NCI-H146 (cell line): ENCODE measurements around the gene PLSCR2.
"Not testable (repeated sequence)": the region's sequence is repeated elsewhere in the genome, so short reads cannot be mapped to it uniquely, and the experiment has no call there.

ENCODE experiments used
- DNase-seq: peaks from one replicate; lab custom pipeline; 2025; lab: John Stamatoyannopoulos, UW

Gene PLSCR2

GRCh38 chr3:146485297-146485696, 15.9 kb upstream of the PLSCR2 start:
- no peak for DNase-seq

DNA sequence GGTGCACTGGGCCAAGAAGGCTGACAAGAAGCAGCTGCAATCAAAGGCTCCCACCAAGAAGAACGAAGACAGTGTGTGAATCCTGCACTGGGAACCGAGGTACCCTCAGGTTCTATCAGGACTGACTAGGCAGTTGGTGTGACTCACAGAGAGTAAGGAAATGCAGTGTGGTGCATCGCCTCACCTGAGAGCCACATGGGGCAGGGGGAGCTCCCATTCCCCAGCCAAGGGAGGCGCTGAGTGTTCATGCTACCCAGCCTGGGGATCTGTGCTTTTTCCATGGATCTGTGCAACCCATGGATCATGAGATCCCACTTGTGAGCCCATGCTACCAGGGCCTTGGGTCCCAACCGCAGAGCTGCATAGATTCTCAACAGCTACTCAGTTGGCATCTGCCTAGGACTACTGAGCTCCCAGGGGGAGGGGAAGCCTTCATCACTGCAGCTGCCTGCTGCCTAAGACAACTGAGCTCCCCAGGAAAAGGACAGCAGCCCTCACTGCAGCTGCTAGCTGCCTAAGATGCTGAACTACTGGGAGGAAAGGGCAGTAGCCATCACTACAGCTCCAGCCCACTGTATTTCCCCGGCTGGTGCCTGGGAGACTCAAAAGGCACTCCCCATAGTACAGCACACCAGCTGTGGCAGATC, 6.9 kb upstream of the PLSCR2 start:
- no peak for DNase-seq

DNA sequence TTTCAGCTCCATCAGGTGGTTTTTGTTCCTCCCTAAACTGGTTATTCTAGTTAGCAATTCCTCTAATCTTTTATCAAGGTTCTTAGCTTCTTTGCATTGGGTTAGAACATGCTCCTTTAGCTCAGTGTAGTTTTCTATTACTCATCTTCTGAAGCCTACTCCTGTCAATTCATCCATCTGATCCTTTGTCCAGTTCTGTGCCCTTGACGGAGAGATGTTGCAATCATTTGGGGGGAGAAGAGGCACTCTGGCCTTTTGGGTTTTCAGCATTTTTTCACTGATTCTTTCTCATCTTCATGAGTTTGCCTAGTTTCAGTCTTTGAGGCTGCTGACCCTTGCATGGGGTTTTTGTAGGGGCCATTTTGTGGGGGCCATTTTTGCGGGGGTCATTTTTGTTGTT, 5.6 kb upstream of the PLSCR2 start:
- not testable (repeated sequence) for DNase-seq

- no peak for DNase-seq
These were observed 4.4 kb upstream of the PLSCR2 start for GRCh38 chr3:146473726-146474125.

GRCh38 chr3:146472611-146473010, 3.2 kb upstream of the PLSCR2 start:
- no peak for DNase-seq

- DNase-seq = no peak
These were observed 1.7 kb upstream of the PLSCR2 start for GRCh38 chr3:146471012-146471411.

DNA sequence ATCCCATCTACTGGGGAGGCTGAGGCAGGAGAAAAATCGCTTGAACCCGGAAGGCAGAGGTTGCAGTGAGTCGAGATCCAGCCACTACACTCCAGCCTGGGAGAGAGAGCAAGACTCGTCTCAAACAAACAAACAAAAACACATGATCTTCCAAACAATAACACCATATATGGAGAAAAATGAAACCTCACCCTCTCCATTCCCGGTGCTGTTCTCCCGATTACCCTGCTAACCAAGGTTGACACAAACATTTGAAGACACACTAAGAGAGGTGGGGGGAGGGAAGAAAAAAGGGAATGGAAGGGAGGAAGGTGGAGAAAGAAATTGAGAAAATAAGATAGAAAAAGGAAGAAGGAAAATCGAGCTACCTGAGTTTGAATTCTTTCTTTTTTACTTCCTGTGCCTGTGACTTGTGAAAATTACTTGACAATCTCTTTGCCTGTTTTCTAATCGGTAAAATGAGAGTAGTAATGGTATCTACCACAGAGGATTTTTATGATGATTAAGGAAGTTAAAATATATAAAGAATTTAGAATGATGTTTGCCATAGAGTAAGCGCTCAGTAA, 1.1 kb upstream of the PLSCR2 start:
- DNase-seq = peak; percentile 21

GRCh38 chr3:146468671-146469149, 651 bp downstream of the PLSCR2 start:
- DNase-seq = peak; percentile 58

GRCh38 chr3:146468234-146468633, 1.1 kb downstream of the PLSCR2 start:
- DNase-seq = no peak

DNA sequence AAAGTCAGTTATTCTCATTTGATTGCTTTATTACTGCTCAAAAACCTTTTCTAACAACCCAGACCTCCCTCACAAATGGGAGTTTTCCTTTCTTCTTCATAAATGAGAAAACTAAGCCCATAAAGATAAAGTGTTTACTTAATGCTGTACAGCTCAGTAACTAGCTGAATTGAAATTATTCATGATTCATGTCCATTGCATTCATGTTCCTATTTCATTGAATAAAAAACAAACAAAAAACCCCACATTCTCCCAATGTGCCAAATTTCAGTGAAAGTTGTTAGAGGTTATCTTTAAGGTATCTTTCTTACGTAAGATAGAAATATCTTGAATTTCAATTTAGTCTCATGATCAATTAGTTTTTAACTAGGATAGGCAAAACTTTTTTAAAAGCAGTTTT, 2.8 kb downstream of the PLSCR2 start:
- no peak for DNase-seq

- DNase-seq = no peak
These were observed 3.5 kb downstream of the PLSCR2 start for GRCh38 chr3:146465693-146466465.

GRCh38 chr3:146464783-146465182, 4.6 kb downstream of the PLSCR2 start:
- no peak for DNase-seq

DNA sequence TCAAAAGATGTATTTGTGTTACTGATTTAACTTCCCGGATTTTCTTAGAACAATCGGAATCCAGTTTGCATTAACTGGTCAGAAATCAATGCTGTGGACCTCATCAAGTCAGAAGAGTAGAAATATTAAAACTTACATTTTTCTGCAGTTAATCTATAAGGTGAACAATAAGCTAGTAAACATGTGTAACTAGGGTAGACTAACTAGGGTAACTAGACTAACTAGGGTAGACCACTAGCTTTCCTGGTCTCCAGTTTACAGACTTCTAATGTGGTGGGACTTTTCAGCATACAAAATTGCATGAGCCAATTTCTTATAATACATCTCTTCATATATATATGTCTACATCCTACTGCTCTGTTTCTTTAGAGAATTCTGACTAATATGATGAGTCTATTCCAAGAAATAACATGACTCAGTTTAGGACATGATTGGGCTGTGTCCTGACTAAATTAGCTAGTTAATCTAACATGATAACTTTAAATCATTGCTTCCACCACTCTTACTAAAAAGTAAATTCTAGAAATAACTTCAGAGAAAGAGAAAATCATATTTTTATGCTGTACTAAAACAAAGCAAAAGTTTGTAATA, 5.3 kb downstream of the PLSCR2 start:
- DNase-seq = no peak

DNA sequence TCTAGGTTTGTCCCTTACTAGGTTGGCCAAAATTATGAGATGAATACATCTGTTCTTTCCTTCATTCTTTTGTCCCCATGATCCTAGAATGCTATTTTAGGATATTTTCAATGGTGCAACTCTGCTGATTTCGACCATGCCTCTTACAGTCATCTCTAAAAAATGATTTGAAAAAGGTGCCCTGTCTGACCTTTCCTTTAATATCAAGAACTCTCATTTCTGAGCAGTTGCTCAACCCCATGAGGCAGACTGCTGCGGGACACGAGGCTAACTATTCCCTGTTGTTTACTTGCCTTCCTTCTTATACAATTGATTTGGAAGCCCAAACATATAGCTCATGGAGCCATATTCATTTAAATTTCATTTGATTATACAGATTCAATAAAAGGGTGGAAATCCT, 14.6 kb downstream of the PLSCR2 start:
- no peak for DNase-seq

GRCh38 chr3:146449613-146450012, 19.7 kb downstream of the PLSCR2 start:
- no peak for DNase-seq

GRCh38 chr3:146449076-146449475, 20.3 kb downstream of the PLSCR2 start:
- no peak for DNase-seq

DNA sequence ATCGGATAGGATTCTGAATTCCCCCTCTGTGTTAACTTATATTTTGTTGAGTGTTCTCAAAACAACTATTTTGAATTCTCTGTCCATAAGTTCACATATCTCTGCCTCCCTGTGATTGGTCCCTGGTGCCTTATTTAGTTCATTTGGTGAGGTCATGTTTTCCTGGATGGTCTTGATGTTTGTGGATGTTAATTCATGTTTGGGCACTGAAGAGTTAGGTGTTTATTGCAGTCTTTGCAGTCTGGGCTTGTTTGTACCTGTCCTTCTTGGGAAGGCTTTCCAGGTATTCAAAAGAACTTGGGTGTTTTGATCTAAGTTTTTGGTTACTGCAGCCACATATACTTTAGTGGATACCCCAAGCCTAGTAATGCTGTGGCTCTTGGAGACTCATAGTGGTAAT, 23.3 kb downstream of the PLSCR2 start:
- no peak for DNase-seq

DNA sequence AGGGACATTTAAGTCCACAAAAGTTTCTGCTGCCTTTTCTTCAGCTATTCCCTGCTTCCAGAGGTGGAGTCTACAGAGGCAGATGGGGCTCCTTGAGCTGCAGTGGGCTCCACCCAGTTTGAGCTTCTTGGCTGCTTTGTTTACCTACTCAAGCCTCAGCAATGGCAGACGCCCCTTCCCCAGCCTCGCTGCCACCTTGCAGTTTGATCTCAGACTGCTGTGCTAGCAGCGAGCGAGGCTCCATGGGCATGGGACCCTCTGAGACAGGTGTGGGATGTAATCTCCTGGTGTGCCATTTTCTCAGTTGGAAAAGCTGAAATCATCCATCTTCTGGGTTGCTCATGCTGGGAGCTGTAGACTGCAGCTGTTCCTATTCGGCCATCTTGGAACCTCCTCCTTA, 29.1 kb downstream of the PLSCR2 start:
- not testable (repeated sequence) for DNase-seq

DNA sequence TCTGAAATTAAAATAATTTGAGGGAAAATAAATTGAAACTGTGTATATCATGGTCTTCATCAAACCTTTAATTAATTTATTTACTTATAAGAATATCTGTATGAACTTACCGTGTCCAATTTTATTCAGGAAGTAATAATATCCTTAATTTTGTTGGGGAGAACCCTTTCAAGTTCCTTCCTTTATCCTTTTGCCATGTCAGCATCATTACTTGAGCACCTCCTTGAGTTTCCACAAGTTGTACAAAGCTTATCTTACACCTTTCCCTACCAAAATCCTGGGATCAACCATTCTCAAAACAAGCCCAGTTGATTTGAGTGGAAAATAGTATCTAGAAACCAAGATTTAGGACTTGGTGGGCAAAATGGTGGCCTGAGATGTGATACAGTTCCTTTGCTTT, 37.3 kb downstream of the PLSCR2 start:
- DNase-seq = no peak

DNA sequence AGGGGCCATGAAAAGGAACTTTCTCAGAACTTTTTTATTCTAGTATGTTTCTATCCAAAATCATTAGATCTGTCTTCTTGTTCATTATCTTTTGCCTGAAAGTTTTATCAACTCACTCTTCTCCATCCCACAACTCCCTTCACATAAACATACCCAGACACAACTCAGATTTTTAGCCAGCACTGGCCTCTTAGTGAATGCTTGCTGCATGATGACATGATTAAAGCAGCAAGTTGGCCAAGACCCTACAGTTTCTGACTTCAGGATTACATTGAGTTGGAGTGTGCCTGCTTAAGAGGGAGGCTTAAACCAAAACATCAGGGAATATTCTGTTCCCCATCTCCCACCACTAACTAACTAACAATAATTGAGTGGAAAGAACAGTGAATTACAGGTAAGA, 38.1 kb downstream of the PLSCR2 start:
- no peak for DNase-seq

GRCh38 chr3:146425341-146425740, 44.0 kb downstream of the PLSCR2 start:
- no peak for DNase-seq

DNA sequence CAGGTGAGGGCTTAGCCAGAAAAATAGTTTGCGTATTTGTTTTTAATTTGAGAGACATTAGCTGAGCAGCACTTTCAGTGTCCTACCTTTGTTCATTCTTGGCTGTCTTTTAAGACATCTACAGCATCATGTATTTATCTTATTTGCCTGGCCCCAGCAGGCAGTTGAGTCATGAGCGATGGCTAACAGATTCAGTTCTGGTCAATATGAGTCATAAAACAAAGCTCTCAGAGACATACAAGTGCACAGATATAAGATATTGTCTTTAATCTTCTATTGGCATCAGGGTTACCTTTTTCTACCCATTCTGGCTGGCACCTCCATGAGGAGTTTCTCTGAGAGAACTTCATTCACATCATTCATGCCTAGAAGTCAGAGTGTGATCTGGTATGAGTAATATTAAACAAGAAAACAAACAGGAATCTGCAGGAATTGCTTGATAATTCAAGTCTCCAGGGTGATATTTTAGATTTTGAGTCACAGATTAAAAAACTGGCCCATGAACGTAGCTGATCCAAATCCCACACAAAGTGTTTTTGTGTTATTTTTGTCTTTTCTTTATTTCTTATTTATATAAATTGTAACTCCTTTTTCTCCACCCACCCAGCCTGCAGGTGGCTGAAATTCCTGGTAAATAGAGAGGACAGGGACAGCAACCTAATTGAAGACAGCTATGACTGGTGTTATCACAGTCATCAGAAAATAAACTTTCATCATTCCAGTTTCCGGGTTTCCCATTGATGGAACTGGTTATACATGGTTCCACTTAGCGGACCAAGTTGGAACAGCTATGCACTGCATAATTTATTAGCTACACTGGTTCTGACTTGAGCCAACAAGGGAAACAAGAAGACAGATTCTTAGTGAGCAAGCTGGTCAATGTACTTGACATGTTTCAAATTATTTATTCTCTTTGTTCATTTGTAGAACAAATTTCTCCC, 47.3 kb downstream of the PLSCR2 start:
- no peak for DNase-seq
